Activated T-cell treated with anti-CD3 and anti-CD28 coated beads for 48 hours (primary cell): ENCODE results near the gene RCAN2.
"Not testable (repeated sequence)": the region's sequence is repeated elsewhere in the genome, so short reads cannot be mapped to it uniquely, and the experiment has no call there.

Experiments used
- DNase-seq: peaks from one replicate; pipeline ENCODE4 v3.0.0-alpha.2; 2020; ENCODE audit warnings: low read depth

The RCAN2 gene

GRCh38 chr6:46440141-46440540 lies 51.1 kb downstream of the RCAN2 start:
- no peak for DNase-seq

DNA sequence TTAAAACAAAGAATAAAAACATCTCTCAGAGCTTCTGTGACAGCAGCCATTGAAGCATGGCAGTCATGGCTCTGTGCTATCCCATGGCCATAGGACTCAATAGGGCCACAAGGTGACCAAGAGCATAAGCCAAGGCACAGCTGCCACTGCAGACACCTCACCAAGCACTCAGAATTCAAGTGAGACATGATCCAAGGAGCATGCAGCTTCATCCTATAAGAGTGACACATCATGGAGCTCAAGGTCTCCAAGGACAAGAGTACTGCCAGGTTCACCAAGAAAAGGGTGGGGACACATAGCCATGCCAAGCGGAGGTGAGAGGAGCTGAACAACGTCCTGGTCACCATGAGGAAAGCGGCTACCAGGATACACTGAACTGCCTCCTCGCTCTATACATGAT lies 53.0 kb downstream of the RCAN2 start:
- DNase-seq, result no peak

DNA sequence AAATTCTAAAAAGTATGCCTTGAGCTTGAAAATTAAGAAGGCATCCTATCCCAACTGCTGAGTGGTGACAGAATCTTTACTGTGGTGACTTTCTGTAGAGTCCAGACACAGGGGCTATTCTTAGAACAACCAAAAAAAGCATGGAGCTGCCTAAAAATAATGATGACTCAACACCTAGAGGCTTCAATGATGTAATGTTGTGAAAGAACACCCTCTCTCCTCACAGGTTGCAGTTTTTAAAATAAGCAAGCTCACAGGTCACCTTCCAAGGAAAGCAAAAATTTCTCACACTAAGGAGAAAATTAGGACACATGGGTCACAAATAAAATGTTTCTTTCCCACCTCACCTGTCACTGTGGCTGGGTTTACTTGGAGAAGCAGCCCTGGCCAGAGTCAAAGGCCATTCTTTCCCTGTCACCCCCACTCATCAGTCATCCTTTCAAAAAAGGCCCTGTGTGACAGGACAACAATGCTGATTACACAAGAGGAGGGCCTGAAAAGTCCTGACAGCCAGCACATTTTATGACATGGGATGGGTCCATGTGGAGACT lies 53.5 kb downstream of the RCAN2 start:
- no peak for DNase-seq

GRCh38 chr6:46422619-46423018 lies 68.6 kb downstream of the RCAN2 start:
- DNase-seq, result no peak

DNA sequence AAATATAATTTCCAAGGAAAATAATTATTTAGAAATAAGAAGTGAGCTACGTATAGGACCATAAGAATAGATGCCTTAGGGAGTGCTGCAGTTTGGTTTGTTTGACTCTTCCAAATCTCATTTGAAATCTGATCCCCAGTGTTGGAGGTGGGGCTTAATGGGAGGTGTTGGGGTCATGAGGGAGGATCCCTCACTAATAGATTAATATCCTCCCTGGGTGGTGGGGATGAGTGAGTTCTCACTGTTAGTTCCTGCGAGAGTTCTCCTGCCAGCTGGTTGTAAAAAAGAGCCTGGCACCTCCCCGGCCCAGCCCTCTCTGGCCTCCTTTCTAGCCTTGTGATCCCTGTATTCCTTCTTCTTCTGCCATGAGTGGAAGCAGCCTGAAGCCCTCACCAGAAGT lies 69.3 kb downstream of the RCAN2 start:
- no peak for DNase-seq

DNA sequence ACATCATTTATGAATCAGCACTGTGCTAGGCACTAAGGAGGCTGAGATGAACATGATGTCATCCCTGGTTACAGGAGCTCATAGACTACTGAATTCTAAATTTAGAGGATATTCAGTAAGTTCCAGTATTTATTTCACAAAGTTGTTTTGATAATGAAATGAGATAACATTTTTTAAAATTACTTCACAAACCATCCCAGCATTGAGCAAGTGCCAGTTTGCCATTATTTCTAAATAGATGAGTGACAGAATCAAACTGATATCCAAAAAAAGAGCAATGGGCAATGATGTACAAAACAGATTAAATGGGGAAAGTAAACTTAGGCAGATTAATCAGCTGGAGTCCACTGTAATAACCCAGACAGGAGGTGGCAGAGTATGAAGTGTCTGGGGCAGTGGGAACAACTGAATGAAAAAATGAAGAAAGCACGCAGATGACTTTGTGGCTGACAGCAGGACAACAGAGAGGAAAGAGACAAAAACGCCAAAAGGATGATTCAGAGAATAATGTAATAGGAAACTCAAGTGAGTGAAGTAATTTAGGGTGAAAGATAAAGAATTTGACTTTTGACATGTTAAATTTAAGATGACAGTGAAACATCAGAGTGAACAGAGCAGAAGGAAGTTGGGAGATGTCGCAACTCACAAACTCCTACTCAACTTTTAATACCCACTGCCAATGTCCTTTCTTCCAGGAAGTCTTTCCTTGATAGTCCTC lies 70.2 kb downstream of the RCAN2 start:
- no peak for DNase-seq

DNA sequence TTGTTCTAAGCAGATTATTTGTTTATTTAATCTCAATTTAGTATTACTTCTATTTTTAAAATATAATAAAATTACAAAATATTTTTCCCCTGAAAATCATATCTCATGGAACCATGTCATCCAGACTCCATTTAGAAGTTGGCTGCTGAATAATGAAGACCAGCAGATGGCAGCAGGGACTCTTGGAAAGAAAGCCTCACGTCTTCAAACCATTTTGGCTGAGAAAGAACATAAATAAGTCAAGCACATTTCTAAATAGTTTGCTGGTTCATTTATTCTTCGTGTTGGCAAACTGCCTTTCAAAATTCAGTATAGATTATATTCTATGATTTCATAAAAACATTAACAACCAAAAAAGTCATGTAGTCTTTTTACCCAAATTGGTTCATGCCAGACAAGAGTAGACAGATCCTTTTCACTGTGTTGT lies 71.7 kb downstream of the RCAN2 start:
- DNase-seq, result no peak

DNA sequence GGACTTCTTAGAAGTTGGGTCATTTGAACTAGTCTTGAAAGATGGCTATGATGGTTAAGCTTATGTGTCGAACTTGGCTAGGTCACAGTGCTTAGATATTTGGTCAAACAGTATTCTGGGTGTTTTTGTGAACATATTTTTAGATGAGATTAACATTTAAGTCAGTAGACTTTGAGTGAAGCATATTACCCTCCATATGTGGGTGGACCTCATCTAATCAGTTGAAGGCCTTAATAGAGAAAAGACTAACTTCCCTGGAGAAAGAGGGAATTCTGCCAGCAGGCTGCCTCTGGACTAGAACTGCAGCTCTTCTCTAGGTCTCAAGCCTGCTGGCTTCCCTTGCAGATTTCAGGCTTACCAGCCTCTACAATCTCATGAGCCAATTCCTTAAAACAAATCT lies 76.9 kb downstream of the RCAN2 start:
- no peak for DNase-seq

DNA sequence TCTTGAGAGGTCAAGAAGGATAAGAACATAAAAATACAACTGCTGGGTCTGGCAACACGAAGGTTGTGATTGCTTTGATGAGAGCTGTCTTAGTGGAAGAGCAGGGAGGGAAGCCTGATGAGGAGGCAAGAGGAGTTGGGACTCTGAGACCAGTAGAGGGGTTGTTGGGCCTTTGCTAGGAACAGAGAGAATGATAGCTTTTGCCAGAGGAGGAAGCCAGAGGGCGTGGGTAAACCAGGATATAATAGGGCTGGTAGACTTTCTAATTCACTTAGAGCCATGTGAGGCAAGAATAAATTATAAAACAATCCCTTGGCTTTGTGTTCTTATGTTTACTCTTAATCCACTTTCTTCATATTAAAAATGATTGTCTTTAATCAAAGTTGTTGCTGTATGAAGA lies 78.6 kb downstream of the RCAN2 start:
- DNase-seq, result no peak

DNA sequence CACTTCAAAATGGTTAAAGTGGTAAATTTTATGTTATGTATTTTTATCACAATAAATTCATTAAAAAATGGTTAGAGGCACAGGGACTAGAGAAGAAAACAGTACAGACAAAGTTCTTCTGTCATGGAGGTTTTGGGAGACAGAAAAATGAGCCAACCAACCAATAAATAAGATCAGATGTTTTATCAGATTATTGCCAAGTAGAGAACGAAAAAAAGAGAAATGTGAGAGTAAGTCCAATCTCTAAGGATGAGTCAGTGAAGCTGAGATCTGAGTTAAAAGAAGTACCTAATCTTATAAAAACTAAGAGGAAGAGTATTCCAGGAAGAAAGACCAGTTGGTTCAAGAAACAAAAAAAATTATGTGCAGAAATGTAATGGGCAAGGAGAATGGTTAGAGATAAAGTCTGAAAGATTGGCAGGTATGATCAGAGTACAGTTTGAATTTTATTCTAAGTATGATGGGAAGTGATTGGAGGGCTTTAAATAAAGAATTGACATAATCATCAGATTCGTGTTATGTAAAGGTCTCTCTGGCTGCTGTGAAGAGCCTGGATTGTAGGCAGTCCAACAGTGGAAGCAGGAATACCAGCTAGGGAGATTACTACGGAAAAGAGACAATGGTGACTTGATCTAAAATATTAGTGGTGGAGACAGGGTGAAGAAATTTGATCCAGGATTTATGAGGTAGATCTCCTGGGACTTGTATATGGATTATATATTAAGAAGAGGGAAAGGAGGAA lies 79.6 kb downstream of the RCAN2 start:
- no peak for DNase-seq

DNA sequence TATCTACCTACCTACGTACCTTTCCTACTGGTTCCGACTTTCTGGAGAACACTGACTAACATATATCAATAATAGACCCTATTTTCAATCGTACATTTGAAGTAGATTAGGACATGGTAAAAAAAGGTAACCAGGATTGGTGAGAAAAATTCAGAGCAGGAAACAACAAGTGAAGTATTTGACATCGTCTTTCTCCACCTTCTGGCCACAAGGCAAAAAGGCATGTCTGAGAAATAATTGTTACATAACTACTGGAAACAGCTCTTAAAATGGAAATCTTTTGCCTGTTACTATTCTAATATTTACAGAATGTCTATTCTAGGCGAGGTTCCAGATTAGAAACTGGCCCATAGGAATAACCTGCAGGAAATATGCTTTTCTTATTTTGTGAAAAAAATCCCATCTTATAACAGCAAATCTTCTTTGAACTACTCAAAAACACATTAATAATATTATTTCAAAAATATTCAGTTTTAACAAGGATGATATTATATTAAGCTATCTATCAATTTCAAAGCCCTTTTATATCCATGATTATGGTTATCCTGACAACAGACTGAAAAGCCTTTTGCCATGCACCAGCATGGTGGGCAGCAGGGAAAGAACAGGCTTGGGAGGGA lies 80.8 kb downstream of the RCAN2 start:
- no peak for DNase-seq

GRCh38 chr6:46407776-46408530 lies 83.3 kb downstream of the RCAN2 start:
- DNase-seq, result no peak

- DNase-seq, result no peak
Measured at GRCh38 chr6:46407246-46407645, 84.0 kb downstream of the RCAN2 start.

- not testable (repeated sequence) for DNase-seq
Measured at GRCh38 chr6:46405620-46406180, 85.5 kb downstream of the RCAN2 start.

GRCh38 chr6:46400898-46401297 lies 90.4 kb downstream of the RCAN2 start:
- DNase-seq, result no peak

GRCh38 chr6:46395530-46395929 lies 95.7 kb downstream of the RCAN2 start:
- no peak for DNase-seq

DNA sequence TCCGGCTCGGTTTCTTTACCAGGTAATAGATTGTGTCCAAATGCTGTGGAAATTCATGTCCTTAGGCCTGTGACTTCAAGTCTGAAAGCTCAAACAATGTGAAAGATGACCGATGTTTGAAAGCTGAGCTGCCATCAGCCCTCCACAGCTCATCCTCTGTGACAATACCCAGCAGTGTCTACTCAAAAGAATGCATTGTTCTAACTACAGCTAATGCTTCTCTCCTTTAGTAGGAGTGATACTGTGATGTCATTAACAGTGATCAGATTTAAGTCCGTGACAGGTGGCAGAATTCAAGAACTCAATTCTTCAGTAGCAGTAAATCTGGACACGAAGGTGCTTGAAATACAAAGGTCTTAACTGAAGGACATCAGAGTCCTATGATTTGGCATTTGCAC lies 97.3 kb downstream of the RCAN2 start:
- DNase-seq, result no peak

GRCh38 chr6:46393161-46393939 lies 97.9 kb downstream of the RCAN2 start:
- DNase-seq, result no peak

DNA sequence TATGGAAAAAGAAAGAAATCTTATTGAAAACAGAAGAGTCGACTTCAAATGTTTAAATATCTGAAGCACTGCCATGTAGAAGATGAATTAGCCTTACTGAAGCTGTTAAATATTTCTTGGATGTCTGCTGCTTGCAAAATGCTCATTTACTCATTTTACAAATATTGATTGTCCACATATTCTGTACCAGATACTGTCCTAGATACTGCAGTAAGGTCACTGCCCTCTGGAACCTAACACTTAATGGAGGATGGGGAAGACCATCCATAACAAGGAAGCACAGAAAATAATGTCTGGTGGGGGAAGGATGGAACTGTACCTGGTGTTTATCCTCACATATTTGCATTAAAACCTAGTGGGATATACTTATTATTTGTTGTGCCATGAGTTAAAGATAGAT lies 99.0 kb downstream of the RCAN2 start:
- no peak for DNase-seq

GRCh38 chr6:46390153-46390876 lies 100.9 kb downstream of the RCAN2 start:
- no peak for DNase-seq
